ENCODE measurements around the gene CAMTA1. TPM values are rescaled to one million over a fixed set of nuclear protein-coding genes. Genes with fewer than 3 reads are reported as not detected.

The CAMTA1 gene
- total RNA-seq, 2 donors from 2014 or later = 36.5 to 57.5 TPM

DNA sequence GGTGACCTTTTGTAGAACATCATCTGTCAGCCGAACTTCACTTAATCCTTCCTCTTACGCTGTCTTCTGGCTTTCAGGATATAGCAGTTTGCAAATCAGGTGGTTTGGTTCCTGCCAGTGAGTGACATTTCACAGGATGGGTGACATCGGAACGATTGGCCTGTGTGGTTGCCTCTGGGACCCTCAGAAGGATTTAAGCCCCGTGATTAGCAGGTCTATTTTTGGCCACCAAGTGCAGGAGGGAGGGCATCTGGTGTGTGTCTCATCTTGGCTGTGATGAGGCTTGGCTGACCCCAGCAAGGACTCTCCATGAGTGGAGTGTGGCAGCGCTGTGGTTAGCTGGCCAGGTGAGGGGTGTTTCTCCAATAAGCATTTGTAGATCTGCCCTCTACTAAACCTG is 578.2 kb downstream of the CAMTA1 start:
- no peaks in the 10 kb centered on the region for H3K4me1 Mint-ChIP-seq (ENCODE audit: low read depth in 2 of 2)
- no peak overlapping the region for H3K27ac Mint-ChIP-seq
- peaks cover 0 to 4% of the 10 kb centered on the region in 2 donors for H3K27me3 Mint-ChIP-seq
- no peak for ATAC-seq
- H3K9me3 Mint-ChIP-seq = no peaks in the 10 kb centered on the region
- no peak overlapping the region for H3K4me3 Mint-ChIP-seq
- H3K36me3 Mint-ChIP-seq = no peaks in the 10 kb centered on the region
- DNase-seq (ENCODE audit: low spot score) = no peak

- DNase-seq (ENCODE audit: low spot score) (no peak), ATAC-seq (no peak)
- Mint-ChIP-seq H3K4me3 (no peak overlapping the region), H3K9me3 (no peaks in the 10 kb centered on the region), H3K27ac (no peak overlapping the region), H3K4me1 (ENCODE audit: low read depth in 2 of 2) (no peaks in the 10 kb centered on the region), H3K36me3 (no peaks in the 10 kb centered on the region), H3K27me3 (peaks cover 4 to 6% of the 10 kb centered on the region in 2 donors)
Observed at GRCh38 chr1:7365706-7366105, 580.5 kb downstream of the CAMTA1 start.

- Mint-ChIP-seq H3K36me3 (no peaks in the 10 kb centered on the region), H3K27ac (no peak overlapping the region), H3K9me3 (no peaks in the 10 kb centered on the region), H3K27me3 (peaks cover 4 to 6% of the 10 kb centered on the region in 2 donors), H3K4me3 (no peak overlapping the region), H3K4me1 (ENCODE audit: low read depth in 2 of 2) (no peaks in the 10 kb centered on the region)
- ATAC-seq = no peak
- no peak for DNase-seq (ENCODE audit: low spot score)
Observed at GRCh38 chr1:7366286-7366954, 581.2 kb downstream of the CAMTA1 start.

DNA sequence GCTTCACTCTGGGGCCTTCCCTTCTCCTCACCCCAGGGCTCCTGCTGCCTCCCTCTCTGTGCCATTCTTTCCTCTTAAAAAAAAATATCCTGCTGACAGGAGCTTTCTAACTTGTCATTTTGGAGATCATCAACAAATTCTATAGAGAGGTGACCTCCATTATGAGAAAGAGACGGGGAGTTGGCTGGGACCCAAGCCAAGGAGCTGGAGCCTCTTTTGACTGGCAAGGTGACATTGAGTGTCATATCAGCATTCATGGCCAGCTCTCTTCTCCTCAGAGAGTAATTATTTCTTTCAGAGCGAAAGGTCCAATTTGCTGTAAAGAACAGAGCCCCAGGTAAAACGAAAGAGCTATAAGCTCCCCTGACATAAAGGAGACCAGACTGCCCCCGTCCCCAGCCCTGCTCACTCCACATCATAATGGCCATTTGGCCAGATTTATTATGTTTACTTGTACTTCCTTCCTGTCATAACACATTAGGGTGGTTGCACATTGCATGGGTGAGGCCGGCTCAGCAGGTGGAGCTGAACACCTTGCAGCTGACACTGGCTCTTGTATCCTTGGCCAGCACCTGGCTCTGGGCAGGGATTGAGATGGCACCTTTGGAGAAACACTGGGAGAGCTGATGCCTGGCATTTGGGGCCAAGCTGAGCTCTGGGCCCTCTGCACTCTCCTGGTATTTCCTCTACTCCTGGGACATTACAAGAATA is 581.9 kb downstream of the CAMTA1 start:
- DNase-seq (ENCODE audit: low spot score) (no peak), ATAC-seq (no peak)
- no peaks in the 10 kb centered on the region for H3K9me3 Mint-ChIP-seq
- H3K36me3 Mint-ChIP-seq = no peaks in the 10 kb centered on the region
- H3K27ac Mint-ChIP-seq = no peak overlapping the region
- H3K4me1 Mint-ChIP-seq (ENCODE audit: low read depth in 2 of 2) = no peaks in the 10 kb centered on the region
- peaks cover 4 to 6% of the 10 kb centered on the region in 2 donors for H3K27me3 Mint-ChIP-seq
- H3K4me3 Mint-ChIP-seq = no peak overlapping the region

DNA sequence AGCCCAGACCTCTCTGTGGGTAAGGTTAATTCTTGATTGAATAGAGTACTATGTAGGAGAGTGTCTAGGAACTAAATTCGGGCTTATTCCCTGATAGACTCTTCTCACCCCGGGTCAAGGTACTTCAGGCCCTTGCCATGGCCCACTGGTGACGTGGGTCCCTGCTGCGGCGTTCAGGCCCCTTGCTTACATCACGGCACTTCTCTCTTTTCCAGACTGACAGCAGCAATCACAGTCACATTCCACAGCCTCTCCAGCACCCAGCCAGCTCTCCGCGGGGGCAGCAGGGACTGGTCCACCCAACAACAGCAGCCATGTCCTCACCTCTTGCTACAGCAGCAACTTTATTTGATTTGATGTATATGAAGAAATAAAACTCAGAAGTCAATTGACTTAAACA is 584.6 kb downstream of the CAMTA1 start:
- Mint-ChIP-seq H3K36me3 (no peaks in the 10 kb centered on the region), H3K9me3 (no peaks in the 10 kb centered on the region), H3K4me3 (no peak overlapping the region), H3K27ac (no peak overlapping the region), H3K4me1 (ENCODE audit: low read depth in 2 of 2) (no peaks in the 10 kb centered on the region), H3K27me3 (peaks cover 3 to 6% of the 10 kb centered on the region in 2 donors)
- DNase-seq (ENCODE audit: low spot score) (no peak), ATAC-seq (no peak)

DNA sequence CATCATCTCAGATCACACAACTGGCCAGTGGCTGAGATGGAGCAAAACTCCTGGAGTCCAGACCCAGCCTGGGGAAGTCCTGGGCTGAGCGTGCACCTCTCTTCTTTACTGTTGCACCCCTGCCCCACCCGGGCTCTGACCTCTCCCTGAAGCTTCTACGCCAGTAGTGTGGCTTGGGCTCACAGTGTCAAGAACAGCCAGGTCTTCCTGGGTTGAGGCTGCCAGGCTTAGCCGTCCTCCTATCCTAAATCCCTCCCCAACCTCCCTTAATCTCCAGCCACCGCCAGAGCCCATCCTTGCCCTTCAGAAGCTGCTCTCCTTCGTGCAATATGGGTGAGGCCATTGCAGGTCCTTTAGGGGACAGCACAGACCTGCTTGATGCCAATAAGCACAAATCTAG is 586.7 kb downstream of the CAMTA1 start:
- H3K27me3 Mint-ChIP-seq = peaks cover 6% of the 10 kb centered on the region in 2 donors
- ATAC-seq = no peak
- DNase-seq (ENCODE audit: low spot score) = peak; percentile 38
- no peak overlapping the region for H3K27ac Mint-ChIP-seq
- H3K36me3 Mint-ChIP-seq = no peaks in the 10 kb centered on the region
- H3K9me3 Mint-ChIP-seq = no peaks in the 10 kb centered on the region
- no peak overlapping the region for H3K4me3 Mint-ChIP-seq
- no peaks in the 10 kb centered on the region for H3K4me1 Mint-ChIP-seq (ENCODE audit: low read depth in 2 of 2)

DNA sequence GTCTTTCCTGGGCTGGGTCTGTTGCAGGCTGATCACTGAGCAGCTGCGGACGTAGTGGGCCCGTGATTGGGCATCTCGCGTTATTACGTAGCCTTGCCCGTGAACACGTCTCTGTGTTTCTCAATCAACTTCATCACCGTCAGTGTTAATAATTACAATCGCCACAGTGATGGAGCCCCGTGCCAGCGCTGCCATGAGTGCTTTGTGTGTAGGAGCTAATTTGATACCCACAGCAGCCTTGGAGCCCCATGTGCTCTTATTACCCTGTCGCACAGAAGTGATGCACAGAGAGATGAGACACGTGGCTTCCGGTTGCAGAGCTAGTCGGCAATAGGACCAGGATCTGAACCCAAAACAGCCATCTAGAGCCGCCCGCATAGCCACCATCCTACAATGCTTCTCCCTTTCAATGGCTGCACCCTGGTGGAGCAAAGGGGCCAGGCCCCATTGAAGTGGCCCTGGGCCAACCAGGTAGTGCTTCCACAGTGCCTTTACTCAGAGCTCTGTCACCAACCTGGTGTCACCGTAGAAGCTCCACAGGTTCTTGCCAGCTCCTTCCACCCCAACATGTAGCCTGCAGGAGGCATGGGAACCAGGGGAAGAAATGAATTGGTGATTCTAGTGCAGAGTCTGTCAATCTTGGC is 587.3 kb downstream of the CAMTA1 start:
- H3K27ac Mint-ChIP-seq = no peak overlapping the region
- no peaks in the 10 kb centered on the region for H3K9me3 Mint-ChIP-seq
- no peak for ATAC-seq
- H3K4me1 Mint-ChIP-seq (ENCODE audit: low read depth in 2 of 2) = no peaks in the 10 kb centered on the region
- DNase-seq (ENCODE audit: low spot score) = peak; percentile 34
- H3K4me3 Mint-ChIP-seq = no peak overlapping the region
- H3K27me3 Mint-ChIP-seq = peaks cover 6% of the 10 kb centered on the region in 2 donors
- H3K36me3 Mint-ChIP-seq = no peaks in the 10 kb centered on the region

- DNase-seq (ENCODE audit: low spot score) (peak; percentile 28), ATAC-seq (no peak)
- Mint-ChIP-seq H3K27me3 (peaks cover 10 to 12% of the 10 kb centered on the region in 2 donors), H3K9me3 (no peaks in the 10 kb centered on the region), H3K4me3 (no peak overlapping the region), H3K4me1 (ENCODE audit: low read depth in 2 of 2) (no peaks in the 10 kb centered on the region), H3K27ac (no peak overlapping the region), H3K36me3 (no peaks in the 10 kb centered on the region)
Observed at GRCh38 chr1:7373251-7373650, 588.0 kb downstream of the CAMTA1 start.

- no peaks in the 10 kb centered on the region for H3K36me3 Mint-ChIP-seq
- H3K4me3 Mint-ChIP-seq = no peak overlapping the region
- H3K27ac Mint-ChIP-seq = no peak overlapping the region
- no peaks in the 10 kb centered on the region for H3K9me3 Mint-ChIP-seq
- DNase-seq (ENCODE audit: low spot score) (peak; percentile 10), ATAC-seq (no peak)
- H3K4me1 Mint-ChIP-seq (ENCODE audit: low read depth in 2 of 2) = no peaks in the 10 kb centered on the region
- H3K27me3 Mint-ChIP-seq = peaks cover 10 to 13% of the 10 kb centered on the region in 2 donors
Observed at GRCh38 chr1:7373876-7374562, 588.8 kb downstream of the CAMTA1 start.

GRCh38 chr1:7374563-7375160 is 589.4 kb downstream of the CAMTA1 start:
- Mint-ChIP-seq H3K4me1 (ENCODE audit: low read depth in 2 of 2) (no peaks in the 10 kb centered on the region), H3K4me3 (no peak overlapping the region), H3K9me3 (no peaks in the 10 kb centered on the region), H3K27ac (no peak overlapping the region), H3K27me3 (peaks cover 11 to 16% of the 10 kb centered on the region in 2 donors), H3K36me3 (no peaks in the 10 kb centered on the region)
- DNase-seq (ENCODE audit: low spot score) = peak; percentile 13
- no peak for ATAC-seq

DNA sequence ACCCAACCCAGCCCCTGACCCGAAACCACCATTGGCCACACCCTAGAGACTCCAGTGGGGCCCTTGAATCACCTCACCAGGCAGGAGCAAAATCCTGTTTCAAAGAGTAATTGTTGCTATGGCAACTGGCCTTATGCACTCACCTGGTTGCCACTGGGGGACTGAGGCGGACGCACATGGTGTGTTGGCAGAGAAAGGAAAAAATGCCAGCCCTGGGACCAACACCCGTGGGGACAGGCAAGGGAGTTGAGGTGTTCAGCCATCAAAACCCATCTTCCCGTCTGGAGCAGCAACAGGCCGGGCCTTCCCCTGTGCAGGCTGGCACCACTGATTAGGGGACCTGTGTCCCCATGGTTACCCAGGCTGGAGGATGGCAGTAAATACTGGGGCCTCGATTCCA is 590.1 kb downstream of the CAMTA1 start:
- H3K27ac Mint-ChIP-seq = no peak overlapping the region
- H3K36me3 Mint-ChIP-seq = no peaks in the 10 kb centered on the region
- no peak for ATAC-seq
- H3K9me3 Mint-ChIP-seq = no peaks in the 10 kb centered on the region
- peaks cover 12 to 13% of the 10 kb centered on the region in 2 donors for H3K27me3 Mint-ChIP-seq
- peak; percentile 50 for DNase-seq (ENCODE audit: low spot score)
- H3K4me1 Mint-ChIP-seq (ENCODE audit: low read depth in 2 of 2) = no peaks in the 10 kb centered on the region
- H3K4me3 Mint-ChIP-seq = no peak overlapping the region

DNA sequence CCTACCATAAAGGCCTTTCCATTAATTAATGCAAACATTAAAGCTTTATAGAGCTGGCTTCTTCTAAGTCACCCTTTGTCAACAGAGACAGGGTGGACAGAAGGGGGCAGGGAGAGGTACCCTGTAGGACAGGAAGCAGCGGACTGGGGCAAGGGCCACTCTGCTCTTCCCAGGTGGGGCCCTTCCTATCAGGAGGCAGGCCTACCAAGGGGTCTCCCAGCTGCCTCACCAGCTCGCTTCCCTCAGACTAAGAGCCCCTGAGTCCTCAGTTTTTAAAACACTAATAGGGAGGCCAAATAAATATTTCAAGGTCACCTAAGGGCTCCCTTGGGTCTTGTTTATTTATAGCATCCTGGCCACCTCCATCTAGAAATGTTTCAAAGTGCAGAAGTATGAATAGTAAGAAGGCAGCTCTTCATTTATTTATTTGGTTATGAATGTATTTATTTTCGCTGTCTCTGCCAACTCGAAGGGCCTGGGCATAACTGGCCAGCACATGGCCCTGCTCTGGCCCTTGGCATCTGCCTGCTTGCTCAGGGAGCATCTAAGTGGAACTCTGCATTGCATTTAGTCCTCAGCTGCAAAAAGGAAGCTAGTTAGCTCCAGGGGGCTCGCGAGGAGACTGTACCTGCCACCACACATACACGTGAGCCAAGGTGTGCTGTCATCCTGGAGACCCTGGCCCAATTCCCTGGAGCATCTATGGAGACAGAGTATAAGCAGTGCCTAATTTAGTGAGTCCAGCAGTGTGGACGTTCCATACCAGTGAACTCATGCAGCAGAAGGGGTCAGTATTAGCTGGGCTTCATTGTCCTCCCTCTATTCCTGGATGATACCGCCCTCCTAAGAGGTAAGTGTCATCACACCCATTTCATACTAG is 590.8 kb downstream of the CAMTA1 start:
- H3K27ac Mint-ChIP-seq = no peak overlapping the region
- no peaks in the 10 kb centered on the region for H3K9me3 Mint-ChIP-seq
- no peak for DNase-seq (ENCODE audit: low spot score)

DNA sequence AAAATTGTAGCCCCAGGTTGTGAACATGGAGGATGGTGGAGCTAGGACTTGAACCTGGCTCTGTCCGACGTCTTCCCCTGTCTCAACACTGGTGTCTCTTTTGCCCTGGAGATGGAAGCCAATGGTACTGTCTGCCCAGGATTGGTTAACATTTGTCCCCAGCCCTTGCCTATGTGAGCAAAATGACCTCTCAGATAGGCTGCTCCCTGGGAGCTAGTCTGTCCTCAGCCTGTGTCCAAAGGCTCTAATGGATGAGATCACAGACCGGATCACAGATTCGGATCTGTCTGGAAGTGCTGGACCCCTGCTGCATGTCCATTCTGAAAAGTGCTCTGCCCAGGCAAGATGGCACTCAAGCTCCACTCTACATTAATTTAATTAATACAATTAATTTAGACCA is 591.4 kb downstream of the CAMTA1 start:
- no peak for ATAC-seq
- Mint-ChIP-seq H3K4me3 (no peak overlapping the region), H3K9me3 (no peaks in the 10 kb centered on the region), H3K27ac (no peak overlapping the region), H3K4me1 (ENCODE audit: low read depth in 2 of 2) (no peaks in the 10 kb centered on the region), H3K27me3 (peaks cover 12 to 13% of the 10 kb centered on the region in 2 donors), H3K36me3 (no peaks in the 10 kb centered on the region)
- peak; percentile 12 for DNase-seq (ENCODE audit: low spot score)

More for the DNA sequence above, 590.8 kb downstream of the CAMTA1 start:
- Mint-ChIP-seq H3K4me1 (ENCODE audit: low read depth in 2 of 2) (no peaks in the 10 kb centered on the region), H3K27me3 (peaks cover 12 to 13% of the 10 kb centered on the region in 2 donors), H3K36me3 (no peaks in the 10 kb centered on the region), H3K4me3 (no peak overlapping the region)
- no peak for ATAC-seq

Data from natural killer cell treated with Interleukin-12 subunit alpha and Interleukin-12 subunit beta and Interleukin-15 and Interleukin-18, amount 100 ng/mL, for 72 hours (primary cell).